Dendritic cell treated with granulocyte-macrophage colony-stimulating factor and Interleukin-4, amounts not matched to agents 40 ng/mL and 50 ng/mL, for 4 days (primary cell): ENCODE data around the gene SH3PXD2A.

Experiments
- H3K27ac Mint-ChIP-seq: one replicate; pipeline ENCODE4 v1.8.0; 2022; ENCODE audit warnings: mild to moderate bottlenecking, mixed read lengths
- H3K27me3 Mint-ChIP-seq: one replicate; pipeline ENCODE4 v1.8.0; 2022; ENCODE audit warnings: mild to moderate bottlenecking, mixed read lengths
- H3K36me3 Mint-ChIP-seq: one replicate; pipeline ENCODE4 v1.8.0; 2022; ENCODE audit warnings: low read depth, mixed read lengths
- H3K4me1 Mint-ChIP-seq: one replicate; pipeline ENCODE4 v1.8.0; 2022; ENCODE audit warnings: low read depth, mixed read lengths
- H3K4me3 Mint-ChIP-seq: one replicate; pipeline ENCODE4 v1.8.0; 2022; ENCODE audit warnings: mild to moderate bottlenecking, moderate library complexity, mixed read lengths
- H3K9me3 Mint-ChIP-seq: one replicate; pipeline ENCODE4 v1.8.0; 2022; ENCODE audit warnings: mixed read lengths
- intact Hi-C: fragments of 100-400 bp; cut with micrococcal nuclease; formaldehyde crosslinking; loops from one replicate; pipeline ENCODE4 v1.15.0; 2022

Gene SH3PXD2A

GRCh38 chr10:103725242-103725641 is 130.1 kb downstream of the SH3PXD2A start:
- intact Hi-C loops: no loop called here
- Mint-ChIP-seq H3K4me1 (no peaks in the 10 kb centered on the region), H3K9me3 (no peaks in the 10 kb centered on the region), H3K36me3 (no peaks in the 10 kb centered on the region), H3K4me3 (no peak overlapping the region), H3K27ac (no peak overlapping the region), H3K27me3 (peaks cover 4% of the 10 kb centered on the region)

GRCh38 chr10:103724771-103725170 is 130.6 kb downstream of the SH3PXD2A start:
- no peaks in the 10 kb centered on the region for H3K4me1 Mint-ChIP-seq
- H3K27me3 Mint-ChIP-seq: peaks cover 4% of the 10 kb centered on the region
- intact Hi-C loops: no loop called here
- no peak overlapping the region for H3K27ac Mint-ChIP-seq
- no peaks in the 10 kb centered on the region for H3K36me3 Mint-ChIP-seq
- no peak overlapping the region for H3K4me3 Mint-ChIP-seq
- H3K9me3 Mint-ChIP-seq: no peaks in the 10 kb centered on the region

- intact Hi-C loops: no loop called here
- Mint-ChIP-seq H3K36me3 (peaks cover 3% of the 10 kb centered on the region), H3K4me3 (no peak overlapping the region), H3K27ac (no peak overlapping the region), H3K27me3 (peaks cover 4% of the 10 kb centered on the region), H3K4me1 (no peaks in the 10 kb centered on the region), H3K9me3 (no peaks in the 10 kb centered on the region)
Measured at GRCh38 chr10:103724074-103724473, 131.3 kb downstream of the SH3PXD2A start.

GRCh38 chr10:103723557-103723956 is 131.8 kb downstream of the SH3PXD2A start:
- H3K36me3 Mint-ChIP-seq: peaks cover 6% of the 10 kb centered on the region
- no peak overlapping the region for H3K4me3 Mint-ChIP-seq
- no peak overlapping the region for H3K27ac Mint-ChIP-seq
- H3K9me3 Mint-ChIP-seq: no peaks in the 10 kb centered on the region
- intact Hi-C loops: no loop called here
- H3K4me1 Mint-ChIP-seq: no peaks in the 10 kb centered on the region
- peaks cover 4% of the 10 kb centered on the region for H3K27me3 Mint-ChIP-seq

GRCh38 chr10:103722632-103723031 is 132.7 kb downstream of the SH3PXD2A start:
- no peaks in the 10 kb centered on the region for H3K9me3 Mint-ChIP-seq
- H3K36me3 Mint-ChIP-seq: peaks cover 6% of the 10 kb centered on the region
- no peak overlapping the region for H3K4me3 Mint-ChIP-seq
- H3K4me1 Mint-ChIP-seq: no peaks in the 10 kb centered on the region
- H3K27me3 Mint-ChIP-seq: peaks cover 4% of the 10 kb centered on the region
- H3K27ac Mint-ChIP-seq: no peak overlapping the region
- intact Hi-C loops: no loop called here

GRCh38 chr10:103720964-103721335 is 134.4 kb downstream of the SH3PXD2A start:
- no peak overlapping the region for H3K4me3 Mint-ChIP-seq
- H3K36me3 Mint-ChIP-seq: peaks cover 6% of the 10 kb centered on the region
- H3K4me1 Mint-ChIP-seq: no peaks in the 10 kb centered on the region
- H3K27ac Mint-ChIP-seq: no peak overlapping the region
- peaks cover 6% of the 10 kb centered on the region for H3K27me3 Mint-ChIP-seq
- intact Hi-C loops: no loop called here
- no peaks in the 10 kb centered on the region for H3K9me3 Mint-ChIP-seq

- H3K9me3 Mint-ChIP-seq: no peaks in the 10 kb centered on the region
- intact Hi-C loops: no loop called here
- no peak overlapping the region for H3K27ac Mint-ChIP-seq
- peaks cover 6% of the 10 kb centered on the region for H3K36me3 Mint-ChIP-seq
- peaks cover 6% of the 10 kb centered on the region for H3K27me3 Mint-ChIP-seq
- H3K4me3 Mint-ChIP-seq: no peak overlapping the region
- no peaks in the 10 kb centered on the region for H3K4me1 Mint-ChIP-seq
Measured at GRCh38 chr10:103720328-103720963, 134.9 kb downstream of the SH3PXD2A start.

GRCh38 chr10:103719036-103719435 is 136.3 kb downstream of the SH3PXD2A start:
- Mint-ChIP-seq H3K27me3 (peaks cover 6% of the 10 kb centered on the region), H3K27ac (no peak overlapping the region), H3K4me1 (no peaks in the 10 kb centered on the region), H3K36me3 (peaks cover 6% of the 10 kb centered on the region), H3K9me3 (no peaks in the 10 kb centered on the region), H3K4me3 (no peak overlapping the region)
- intact Hi-C loops: no loop called here

GRCh38 chr10:103718247-103718620 is 137.1 kb downstream of the SH3PXD2A start:
- H3K4me1 Mint-ChIP-seq: no peaks in the 10 kb centered on the region
- H3K9me3 Mint-ChIP-seq: no peaks in the 10 kb centered on the region
- H3K4me3 Mint-ChIP-seq: no peak overlapping the region
- H3K36me3 Mint-ChIP-seq: peaks cover 6% of the 10 kb centered on the region
- no peak overlapping the region for H3K27ac Mint-ChIP-seq
- peaks cover 6% of the 10 kb centered on the region for H3K27me3 Mint-ChIP-seq
- intact Hi-C loops: no loop called here

GRCh38 chr10:103717341-103718246 is 137.8 kb downstream of the SH3PXD2A start:
- H3K4me1 Mint-ChIP-seq: no peaks in the 10 kb centered on the region
- H3K27ac Mint-ChIP-seq: no peak overlapping the region
- H3K4me3 Mint-ChIP-seq: no peak overlapping the region
- H3K9me3 Mint-ChIP-seq: no peaks in the 10 kb centered on the region
- H3K36me3 Mint-ChIP-seq: peaks cover 6% of the 10 kb centered on the region
- intact Hi-C loops: no loop called here
- peaks cover 4% of the 10 kb centered on the region for H3K27me3 Mint-ChIP-seq

GRCh38 chr10:103716206-103717160 is 138.9 kb downstream of the SH3PXD2A start:
- Mint-ChIP-seq H3K36me3 (peaks cover 6% of the 10 kb centered on the region), H3K27me3 (peaks cover 3% of the 10 kb centered on the region), H3K4me1 (no peaks in the 10 kb centered on the region), H3K27ac (no peak overlapping the region), H3K9me3 (no peaks in the 10 kb centered on the region), H3K4me3 (no peak overlapping the region)
- intact Hi-C loops: no loop called here

- H3K27me3 Mint-ChIP-seq: peaks cover 5% of the 10 kb centered on the region
- H3K27ac Mint-ChIP-seq: no peak overlapping the region
- H3K4me1 Mint-ChIP-seq: no peaks in the 10 kb centered on the region
- no peak overlapping the region for H3K4me3 Mint-ChIP-seq
- intact Hi-C loops: no loop called here
- H3K36me3 Mint-ChIP-seq: peaks cover 6% of the 10 kb centered on the region
- no peaks in the 10 kb centered on the region for H3K9me3 Mint-ChIP-seq
Measured at GRCh38 chr10:103715430-103715829, 139.9 kb downstream of the SH3PXD2A start.

- H3K27me3 Mint-ChIP-seq: peaks cover 5% of the 10 kb centered on the region
- peaks cover 6% of the 10 kb centered on the region for H3K36me3 Mint-ChIP-seq
- H3K9me3 Mint-ChIP-seq: no peaks in the 10 kb centered on the region
- intact Hi-C loops: no loop called here
- no peak overlapping the region for H3K27ac Mint-ChIP-seq
- H3K4me1 Mint-ChIP-seq: no peaks in the 10 kb centered on the region
- H3K4me3 Mint-ChIP-seq: no peak overlapping the region
Measured at GRCh38 chr10:103714232-103714891, 141.0 kb downstream of the SH3PXD2A start.
